DMS 273 (cell line): ENCODE results near the gene RHBDF1.

ENCODE experiments used
- DNase-seq: peaks from one replicate; lab custom pipeline; 2025; ENCODE audit not compliant: unreplicated experiment; lab: John Stamatoyannopoulos, UW

The RHBDF1 gene, protein sequence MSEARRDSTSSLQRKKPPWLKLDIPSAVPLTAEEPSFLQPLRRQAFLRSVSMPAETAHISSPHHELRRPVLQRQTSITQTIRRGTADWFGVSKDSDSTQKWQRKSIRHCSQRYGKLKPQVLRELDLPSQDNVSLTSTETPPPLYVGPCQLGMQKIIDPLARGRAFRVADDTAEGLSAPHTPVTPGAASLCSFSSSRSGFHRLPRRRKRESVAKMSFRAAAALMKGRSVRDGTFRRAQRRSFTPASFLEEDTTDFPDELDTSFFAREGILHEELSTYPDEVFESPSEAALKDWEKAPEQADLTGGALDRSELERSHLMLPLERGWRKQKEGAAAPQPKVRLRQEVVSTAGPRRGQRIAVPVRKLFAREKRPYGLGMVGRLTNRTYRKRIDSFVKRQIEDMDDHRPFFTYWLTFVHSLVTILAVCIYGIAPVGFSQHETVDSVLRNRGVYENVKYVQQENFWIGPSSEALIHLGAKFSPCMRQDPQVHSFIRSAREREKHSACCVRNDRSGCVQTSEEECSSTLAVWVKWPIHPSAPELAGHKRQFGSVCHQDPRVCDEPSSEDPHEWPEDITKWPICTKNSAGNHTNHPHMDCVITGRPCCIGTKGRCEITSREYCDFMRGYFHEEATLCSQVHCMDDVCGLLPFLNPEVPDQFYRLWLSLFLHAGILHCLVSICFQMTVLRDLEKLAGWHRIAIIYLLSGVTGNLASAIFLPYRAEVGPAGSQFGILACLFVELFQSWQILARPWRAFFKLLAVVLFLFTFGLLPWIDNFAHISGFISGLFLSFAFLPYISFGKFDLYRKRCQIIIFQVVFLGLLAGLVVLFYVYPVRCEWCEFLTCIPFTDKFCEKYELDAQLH

DNA sequence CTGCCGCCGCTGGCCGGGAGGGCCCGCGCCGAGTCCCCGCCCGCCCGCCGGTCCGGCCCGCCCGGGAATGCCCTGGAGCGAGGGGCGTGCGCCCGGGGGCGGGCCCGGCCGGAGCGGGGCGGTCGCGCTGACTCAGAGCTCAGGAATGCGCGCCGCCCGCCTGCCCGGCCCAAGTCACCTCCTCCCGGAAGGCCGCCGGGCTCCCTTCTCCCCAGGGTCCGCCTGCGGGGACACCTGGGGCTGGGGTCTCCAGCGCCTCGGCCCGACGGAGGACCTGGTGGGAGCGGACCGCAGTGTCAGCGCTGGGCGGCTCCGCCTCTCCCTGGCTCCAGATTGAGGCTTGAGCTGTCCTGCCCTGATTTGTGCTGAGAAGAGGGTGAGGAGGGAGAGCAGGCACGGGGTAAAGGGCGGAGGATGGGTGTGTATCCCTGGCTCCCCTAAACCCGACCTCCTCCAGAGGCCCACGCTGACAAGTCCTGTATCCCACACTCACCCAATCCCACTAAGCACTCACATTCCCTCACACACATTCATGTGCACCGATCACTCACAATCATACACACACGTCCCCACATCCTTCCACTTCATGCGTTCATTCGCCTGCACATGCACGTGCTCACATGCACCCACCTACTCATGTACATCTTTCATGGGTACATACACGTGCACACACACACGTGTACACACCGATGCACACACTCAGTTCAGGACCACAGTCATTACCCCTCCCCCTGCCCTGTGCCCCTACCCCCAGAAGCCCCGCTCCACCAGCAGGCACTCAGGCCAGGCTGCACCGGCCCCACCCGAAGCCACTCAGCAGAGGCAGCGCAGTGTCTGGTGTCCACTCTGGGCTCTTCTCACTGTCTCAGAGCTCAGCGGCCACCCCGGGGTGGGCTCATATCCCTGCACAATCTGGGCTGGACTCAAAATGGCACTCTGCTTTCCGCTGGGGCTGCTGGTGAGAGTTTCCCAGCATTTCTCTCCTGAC is at the start of gene RHBDF1:
TSS of gene RHBDF1 (minus strand) at position 71 of the 988 bp plus-strand sequence. CDS start 7,616 bp downstream, outside the sequence.
- DNase-seq: peak; percentile 66

DNA sequence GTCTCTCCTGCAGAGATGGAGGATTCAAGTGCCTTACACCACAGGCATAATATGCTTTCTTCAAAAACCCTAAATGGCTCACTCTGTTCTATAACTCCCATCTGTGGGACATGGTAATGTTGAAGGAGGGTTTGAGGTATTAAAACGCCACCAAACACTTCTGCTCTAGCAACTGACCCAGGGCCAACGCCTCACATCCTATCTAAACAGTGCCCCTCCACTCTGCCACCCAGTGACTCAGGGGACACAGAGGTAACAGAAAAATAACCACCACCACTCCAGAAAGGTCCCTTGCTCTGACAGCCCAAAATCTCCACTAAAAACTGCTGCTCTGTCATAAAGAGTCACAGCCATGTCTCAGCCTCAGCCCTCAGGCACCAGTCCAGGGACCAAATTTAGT is 48.3 kb upstream of the RHBDF1 start:
- DNase-seq: no peak

DNA sequence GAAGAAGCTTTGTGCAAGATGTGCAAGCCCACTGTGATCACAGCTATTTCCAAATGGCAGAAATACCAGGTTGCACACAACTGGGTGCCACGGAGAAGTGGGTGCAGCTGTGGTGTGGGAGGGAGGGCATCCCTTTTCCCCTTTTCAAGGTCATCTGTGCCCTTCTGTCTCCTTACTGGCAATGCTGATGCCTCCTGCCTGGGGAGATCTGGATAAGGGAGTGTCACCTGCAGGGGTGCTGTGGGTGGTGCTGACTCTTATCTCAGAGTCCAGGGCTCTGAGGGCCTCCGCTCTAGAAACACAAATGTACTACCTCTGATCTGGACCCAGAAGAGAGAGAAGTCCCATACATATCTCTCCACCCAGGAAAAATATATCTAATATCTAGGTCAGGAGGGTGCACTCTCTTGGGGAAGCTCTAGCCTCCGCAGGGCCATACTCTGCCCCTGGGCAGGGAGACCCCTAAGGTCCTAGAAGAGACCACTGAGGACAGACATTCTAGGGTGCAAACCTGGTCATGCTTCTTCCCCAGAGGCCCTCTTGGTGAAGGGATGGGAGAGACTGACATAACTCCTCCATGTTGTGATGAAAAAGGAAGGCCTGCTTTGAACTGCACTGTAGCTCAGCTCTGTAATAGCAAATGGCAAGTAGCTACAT is 47.5 kb upstream of the RHBDF1 start:
- DNase-seq: no peak

DNA sequence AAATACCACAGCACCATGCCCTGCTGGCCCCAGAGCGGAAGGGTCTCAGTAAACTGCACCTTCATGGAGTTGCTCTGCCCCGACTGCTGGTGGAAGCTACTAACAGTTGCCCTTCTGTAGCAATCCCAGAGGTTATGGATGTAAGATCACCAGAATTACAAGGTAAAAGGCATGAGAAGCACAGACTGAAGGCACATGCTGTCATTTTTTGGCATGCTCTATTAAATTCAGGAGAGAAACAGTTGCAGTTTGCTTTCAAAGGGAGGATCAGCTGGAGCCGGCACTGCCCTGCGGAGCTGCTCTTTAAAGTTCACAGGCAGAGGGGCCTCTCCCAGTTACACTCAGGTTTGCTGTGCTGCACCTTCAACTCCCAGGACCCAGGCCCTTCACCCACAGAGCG is 46.9 kb upstream of the RHBDF1 start:
- DNase-seq: no peak

DNA sequence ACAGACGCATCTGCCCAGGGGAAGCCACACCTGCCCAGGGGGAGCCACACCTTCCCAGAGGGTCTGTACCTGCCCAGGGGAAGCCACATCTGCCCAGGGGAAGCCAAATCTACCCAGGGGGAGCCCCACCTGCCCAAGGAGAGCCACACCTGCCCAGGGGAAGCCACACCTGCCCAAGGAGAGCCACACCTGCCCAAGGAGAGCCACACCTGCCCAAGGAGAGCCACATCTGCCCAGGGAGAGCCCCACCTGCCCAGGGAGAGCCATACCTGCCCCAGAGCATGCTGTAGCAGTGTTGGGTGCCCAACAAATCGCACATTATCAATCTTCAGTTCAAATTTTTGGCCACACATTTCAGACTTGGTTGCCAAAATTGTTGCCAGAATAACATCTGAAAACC is 46.4 kb upstream of the RHBDF1 start:
- no peak for DNase-seq

DNA sequence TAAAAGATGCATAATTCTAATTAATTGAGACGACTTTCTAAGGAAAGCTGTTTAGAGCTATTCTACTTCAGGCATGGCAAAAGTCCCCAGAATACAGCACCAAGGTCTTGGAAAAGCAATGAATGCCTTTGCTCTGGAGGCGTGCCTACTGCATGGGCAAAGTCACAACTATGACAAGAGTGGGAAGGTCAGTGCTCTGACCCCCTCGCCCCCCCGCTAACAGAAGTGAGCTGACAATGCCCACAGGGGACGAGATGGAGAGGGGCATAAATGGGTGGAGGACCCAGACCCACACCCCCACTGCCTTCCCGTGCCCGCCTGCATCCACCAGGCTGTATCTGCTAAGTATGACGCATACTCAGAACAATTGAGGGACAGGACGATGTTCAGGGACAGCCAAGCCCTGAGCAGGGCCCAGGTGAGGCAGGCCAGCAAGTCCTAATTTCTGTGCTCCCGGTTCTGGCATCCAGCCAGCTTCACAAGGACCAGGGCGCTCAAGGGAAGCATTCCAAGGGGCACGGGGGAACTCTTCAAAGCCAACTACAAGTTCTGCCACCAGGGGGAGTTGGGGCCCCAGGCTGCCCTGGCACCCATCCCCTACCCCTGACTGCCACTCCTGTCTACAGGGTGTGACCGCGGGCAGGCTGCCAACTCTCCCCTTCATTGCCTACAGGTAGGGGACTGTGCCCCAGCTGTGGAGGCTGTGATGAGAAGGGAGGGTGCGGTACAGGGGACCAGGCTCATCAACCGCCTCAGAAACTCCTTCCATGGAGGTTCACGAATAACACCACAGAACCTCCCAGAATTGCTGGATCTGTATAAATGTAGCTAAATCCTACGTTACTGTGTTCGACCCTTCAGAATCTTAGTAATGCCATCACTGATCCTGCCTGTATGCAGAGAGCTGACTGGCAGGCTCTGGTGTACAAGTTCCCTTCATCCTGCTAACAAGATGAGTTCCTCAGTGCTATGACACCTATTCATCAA is 45.2 kb upstream of the RHBDF1 start:
- DNase-seq: peak; percentile 86

DNA sequence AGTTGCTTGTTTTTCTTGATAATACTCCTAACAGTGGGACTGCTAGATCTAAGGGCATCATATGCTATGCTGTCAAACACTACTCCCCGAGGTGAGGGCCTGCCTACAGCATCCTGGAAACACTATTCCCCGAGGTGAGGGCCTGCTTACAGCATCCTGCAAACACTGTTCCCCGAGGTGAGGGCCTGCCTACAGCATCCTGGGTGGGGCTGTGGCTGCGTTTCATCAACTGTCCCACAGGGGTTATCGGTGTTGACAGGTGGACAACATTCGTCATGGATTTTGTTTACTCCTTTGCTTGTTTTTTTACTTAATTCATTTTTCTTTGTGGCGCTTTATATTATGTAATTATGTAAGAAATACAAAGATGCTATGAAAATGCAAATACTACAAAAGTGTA is 43.6 kb upstream of the RHBDF1 start:
- DNase-seq: no peak

DNA sequence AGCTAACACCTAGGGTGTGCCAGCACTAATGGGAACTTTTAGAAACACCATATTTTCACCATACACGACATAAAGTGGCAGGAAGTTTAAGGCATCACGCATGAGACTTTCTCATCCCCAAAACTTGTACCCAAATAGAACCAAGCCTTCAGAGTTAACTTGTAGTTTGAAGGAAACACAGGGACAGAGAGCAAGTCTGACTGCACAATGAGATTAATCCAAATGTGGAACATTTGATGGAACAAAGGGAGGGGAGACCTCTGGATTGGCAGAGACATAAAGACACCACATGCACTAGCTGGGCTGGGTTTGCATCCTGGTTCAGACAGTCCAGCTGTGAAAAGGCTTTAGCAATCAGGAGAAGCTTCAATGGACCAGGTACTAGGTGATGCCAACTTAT is 41.9 kb upstream of the RHBDF1 start:
- DNase-seq: no peak

DNA sequence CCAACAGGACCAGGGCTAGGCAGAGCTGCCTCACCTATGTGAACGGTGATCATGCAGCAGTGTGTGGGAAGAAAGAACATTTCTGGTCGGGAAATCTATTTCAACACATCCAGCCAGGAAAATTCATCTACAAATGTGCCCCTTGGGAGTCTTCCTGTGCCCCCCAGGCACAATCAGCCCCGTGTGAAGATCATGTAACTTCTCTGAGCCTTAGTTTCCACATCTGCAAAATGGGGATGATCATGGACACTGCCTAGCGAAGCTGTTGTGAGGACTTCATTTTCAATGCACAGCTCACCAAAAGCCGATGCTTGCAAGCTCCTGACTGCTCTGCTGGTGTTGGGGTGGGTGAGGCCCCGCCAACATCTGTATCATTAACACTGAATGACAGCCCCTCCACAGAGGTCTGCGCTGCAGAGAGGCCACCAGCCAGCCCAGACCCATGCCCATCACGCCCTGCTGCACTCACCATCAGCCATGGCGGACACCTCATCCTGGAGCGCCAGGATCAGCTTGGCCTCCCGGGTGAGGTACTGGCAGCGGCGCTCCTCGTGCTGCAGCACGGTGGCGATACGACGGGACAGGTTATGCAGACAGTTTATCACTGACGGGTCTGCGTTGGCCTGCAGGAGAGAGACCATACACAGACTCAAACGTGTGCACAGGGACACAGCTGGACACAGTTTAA is 39.9 kb upstream of the RHBDF1 start:
- no peak for DNase-seq

DNA sequence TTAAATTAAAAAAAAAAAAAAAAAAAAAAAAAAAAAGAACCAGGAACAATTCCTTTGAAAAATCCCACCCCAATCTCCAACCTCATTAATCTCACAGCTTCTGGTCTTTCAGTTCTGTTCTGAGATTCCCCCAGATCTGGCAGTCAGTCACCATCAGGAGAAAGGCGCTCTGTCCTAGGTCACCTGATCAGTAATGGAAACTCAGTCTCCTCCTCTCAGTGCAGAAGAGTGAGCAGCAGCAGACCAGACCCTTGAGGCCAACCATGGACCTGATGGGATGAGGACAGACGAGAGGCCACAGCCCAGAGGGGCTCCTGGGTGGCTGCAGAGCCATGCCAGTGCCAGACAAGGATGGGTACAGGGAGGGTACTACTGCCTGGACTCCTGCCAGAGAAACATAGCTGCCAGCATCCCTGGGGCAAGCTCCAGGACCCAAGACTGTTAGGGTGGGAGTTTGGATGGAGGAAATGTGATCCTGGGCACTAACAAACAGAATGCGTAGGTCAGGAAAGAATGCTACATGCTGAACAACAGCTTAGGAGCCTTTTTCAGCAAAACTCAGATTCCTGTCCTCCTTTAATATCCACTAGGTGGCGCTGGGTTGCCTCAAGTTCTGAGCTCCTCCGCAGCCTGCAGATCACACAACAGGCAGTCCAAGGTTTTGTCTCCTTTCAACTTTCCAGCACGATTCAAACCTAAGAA is 34.3 kb upstream of the RHBDF1 start:
- DNase-seq: peak; percentile 89

DNA sequence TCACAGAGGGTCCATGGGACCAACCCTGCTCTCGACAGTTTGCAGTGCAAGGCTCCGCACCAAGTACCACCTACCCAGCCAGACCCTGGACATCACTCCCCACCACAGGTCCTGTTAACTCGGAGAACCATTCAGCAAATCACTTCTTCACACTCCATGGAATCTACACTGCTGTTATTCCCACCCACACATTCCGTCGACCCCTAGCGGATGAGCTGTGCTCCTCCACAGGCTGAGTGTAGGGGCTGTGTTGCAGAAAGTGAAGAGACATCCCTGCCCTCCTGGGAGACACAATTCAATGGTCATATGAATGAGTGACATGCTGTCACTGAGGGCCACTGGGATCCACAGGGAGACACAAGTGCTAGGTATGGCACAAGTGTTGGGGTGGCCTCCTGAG is 33.1 kb upstream of the RHBDF1 start:
- no peak for DNase-seq

DNA sequence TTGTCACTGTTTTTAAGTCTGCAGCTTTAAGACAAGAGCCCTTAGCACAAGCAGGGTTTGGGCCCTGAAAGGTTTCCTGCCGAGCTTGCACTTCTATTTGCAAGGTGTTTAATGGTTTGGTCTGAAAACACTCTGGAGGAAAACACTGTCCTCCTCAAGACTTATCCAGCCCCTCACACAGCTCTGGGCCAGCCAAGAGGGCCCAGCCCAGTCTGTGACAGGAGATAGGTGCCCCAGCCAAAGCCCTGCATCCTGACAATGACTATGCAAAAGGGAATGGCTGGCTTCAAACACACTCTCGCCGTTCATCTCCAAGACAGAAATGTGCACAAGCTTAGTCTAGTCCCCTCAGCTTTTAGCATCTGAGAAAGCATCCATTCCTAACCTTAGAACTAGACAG is 32.5 kb upstream of the RHBDF1 start:
- no peak for DNase-seq

DNA sequence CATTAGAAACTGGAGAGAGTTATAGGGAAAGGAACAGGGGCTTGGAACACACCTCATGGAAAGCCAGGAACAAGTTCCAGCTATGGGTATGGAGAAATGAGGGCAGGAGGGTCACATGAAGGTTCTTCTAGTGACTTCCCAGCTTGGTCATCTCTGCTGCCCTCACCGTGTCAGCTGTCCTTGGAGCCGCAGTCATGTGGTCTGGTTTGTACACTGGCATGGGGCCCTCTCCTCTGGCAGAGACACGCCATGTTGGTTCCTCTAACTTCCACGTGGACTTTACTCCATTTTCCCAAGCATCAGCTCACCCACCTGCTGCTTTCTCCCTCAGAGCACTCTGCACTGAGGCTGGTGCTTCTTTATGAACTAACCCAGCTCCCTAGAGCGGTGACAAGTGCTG is 31.9 kb upstream of the RHBDF1 start:
- DNase-seq: no peak

DNA sequence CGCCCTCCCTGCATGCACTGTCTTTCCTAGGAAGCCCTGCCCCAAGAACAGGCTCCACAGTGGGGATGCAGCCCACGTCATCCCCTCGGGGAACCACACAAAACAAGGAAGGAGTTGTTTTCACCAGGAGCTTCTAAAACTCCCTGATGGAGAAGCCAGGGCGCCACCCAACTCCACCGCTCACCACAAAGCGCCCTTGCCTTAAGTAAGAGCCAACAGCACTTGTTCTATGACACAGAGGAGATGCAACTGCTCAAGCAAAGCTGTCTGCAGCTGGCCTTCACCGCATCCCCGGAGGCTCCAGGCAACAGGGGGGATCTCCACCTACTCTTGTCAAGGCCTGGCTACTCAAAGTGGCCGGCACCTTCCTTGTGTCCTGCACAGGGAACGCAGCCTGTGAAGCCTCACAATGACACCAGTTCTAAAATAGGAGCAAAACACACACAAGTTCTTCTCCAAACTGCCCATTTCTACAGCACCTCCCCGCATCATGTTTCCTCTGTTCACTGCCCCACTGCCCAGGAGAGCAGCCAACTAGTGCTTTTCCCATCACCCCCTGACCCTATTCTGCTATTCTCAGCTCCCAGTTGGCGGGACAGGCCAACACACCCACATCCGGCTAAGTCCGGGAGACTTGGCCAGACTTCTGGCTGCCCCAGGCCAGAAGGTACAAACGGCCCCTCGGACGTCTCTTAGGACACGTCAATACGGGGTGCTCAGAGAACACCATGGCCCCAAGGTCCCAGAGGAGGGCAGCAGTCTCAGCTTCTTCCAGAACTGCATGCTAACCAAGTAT is 29.8 kb upstream of the RHBDF1 start:
- DNase-seq: no peak

DNA sequence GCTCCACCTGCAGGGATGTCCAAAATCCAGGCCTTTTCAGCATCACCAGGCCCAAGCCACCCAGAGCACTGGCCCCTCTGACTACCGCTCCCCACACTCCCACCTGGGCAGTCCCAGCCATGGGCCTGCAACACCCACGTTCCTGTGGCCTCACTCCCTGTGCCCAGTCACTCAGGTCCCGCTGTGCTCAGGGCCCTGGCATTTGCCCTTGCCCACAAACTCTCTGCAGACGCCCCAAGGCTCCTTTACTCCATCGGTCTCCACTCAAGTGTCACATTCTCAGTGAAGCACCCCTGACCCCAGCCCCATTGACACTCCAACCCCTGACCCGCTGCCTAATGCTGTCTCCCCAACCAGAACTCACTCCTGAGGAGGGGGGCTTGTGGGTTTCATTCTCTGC is 29.2 kb upstream of the RHBDF1 start:
- no peak for DNase-seq

DNA sequence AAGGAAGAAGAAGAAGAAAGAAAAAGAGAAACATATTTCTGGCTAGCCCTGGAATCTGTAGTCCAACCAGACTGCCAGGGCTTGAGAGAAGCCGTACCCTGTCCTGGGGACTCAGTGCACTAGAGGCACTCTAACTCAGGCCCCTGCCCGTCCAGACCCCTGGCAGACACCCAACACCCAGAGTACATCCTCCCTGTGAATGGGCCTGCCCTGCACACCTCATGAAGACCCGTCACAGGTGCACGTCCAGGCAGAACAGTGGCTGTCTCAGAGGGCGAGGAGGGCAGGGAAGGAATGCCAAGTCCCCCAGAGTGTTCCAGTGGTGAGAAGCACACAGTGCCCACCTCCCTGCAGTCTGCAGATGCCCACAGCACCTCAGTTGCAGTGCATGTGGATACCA is 28.6 kb upstream of the RHBDF1 start:
- DNase-seq: no peak

DNA sequence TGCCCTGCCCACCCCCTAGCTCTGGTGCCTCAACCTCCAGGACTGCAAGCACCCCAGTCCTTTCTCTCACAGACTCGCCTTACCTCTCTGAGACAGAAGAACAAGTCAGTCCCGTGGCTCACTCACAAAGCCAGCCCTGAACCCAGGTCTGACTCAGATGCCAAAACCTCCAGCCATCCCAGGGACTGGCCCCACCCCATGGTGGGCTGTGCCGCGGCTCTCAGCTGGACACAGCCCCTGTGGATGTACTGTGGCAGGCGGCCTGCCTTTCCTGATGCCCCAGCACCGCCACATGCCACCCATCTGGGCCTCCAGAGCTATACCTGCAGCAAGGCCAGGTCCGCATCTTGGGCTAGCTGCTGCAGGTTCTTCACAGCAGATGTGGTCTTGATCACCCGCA is 25.4 kb upstream of the RHBDF1 start:
- no peak for DNase-seq
